ENCODE data around the gene HSPA4.
A peak's percentile ranks its signal among the peaks of the same experiment; 100 is the strongest.

HSPA4 gene

GRCh38 chr5:133088064-133088463, 36.3 kb downstream of the HSPA4 start:
- DNase-seq (ENCODE audit: low read depth in 1 of 2, low spot score in 1 of 2), result no peak

- no peak for DNase-seq (ENCODE audit: low read depth in 1 of 2, low spot score in 1 of 2)
These were observed 39.2 kb downstream of the HSPA4 start for GRCh38 chr5:133091034-133091433.

- no peak for DNase-seq (ENCODE audit: low read depth in 1 of 2, low spot score in 1 of 2)
These were observed 54.5 kb downstream of the HSPA4 start for GRCh38 chr5:133106343-133106742.

- DNase-seq (ENCODE audit: low read depth in 1 of 2, low spot score in 1 of 2), result no peak
These were observed 55.2 kb downstream of the HSPA4 start for GRCh38 chr5:133106761-133107572.

GRCh38 chr5:133108481-133108921, 56.7 kb downstream of the HSPA4 start:
- DNase-seq (ENCODE audit: low read depth in 1 of 2, low spot score in 1 of 2), result no peak

DNA sequence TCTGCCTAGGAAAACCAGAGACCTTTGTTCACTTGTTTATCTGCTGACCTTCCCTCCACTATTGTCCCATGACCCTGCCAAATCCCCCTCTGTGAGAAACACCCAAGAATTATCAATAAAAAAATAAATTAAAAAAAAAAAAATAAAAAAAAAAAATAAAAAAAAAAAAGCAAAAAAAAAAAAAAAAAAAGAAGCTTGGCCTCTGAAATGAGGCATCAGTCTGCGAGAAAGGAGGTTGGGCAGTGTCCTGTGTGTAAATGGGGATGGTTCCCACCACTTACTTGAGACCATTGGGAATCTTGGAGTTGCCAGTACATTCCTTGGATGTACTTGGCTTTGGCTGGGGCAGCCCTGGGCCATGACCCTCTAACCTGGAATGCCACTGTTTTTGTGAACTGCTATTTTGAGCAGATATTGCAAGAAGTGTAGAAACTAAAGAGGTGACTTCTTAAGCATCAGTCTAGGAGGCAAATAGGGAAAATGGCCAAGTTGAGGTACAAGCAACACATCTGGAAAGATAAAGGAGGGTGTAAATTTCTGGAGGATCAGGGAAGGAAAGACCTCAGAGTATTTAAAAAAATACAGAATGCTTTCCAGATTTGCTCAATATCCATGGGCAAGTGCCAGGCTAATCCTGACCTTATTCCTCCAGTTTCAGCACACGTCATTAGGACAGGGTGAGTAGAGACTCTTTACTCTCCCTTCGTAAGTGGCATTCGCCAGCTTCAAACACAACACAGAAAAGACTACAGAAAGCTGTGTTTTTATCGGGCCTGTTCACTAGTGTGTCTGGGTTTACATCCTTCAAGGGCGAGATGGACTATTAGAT, 58.1 kb downstream of the HSPA4 start:
- no peak for DNase-seq (ENCODE audit: low read depth in 1 of 2, low spot score in 1 of 2)

- no peak for DNase-seq (ENCODE audit: low read depth in 1 of 2, low spot score in 1 of 2)
These were observed 58.9 kb downstream of the HSPA4 start for GRCh38 chr5:133110709-133111108.

- peak; percentile 59 to 76 for DNase-seq (ENCODE audit: low read depth in 1 of 2, low spot score in 1 of 2)
These were observed 59.5 kb downstream of the HSPA4 start for GRCh38 chr5:133111299-133111698.

DNA sequence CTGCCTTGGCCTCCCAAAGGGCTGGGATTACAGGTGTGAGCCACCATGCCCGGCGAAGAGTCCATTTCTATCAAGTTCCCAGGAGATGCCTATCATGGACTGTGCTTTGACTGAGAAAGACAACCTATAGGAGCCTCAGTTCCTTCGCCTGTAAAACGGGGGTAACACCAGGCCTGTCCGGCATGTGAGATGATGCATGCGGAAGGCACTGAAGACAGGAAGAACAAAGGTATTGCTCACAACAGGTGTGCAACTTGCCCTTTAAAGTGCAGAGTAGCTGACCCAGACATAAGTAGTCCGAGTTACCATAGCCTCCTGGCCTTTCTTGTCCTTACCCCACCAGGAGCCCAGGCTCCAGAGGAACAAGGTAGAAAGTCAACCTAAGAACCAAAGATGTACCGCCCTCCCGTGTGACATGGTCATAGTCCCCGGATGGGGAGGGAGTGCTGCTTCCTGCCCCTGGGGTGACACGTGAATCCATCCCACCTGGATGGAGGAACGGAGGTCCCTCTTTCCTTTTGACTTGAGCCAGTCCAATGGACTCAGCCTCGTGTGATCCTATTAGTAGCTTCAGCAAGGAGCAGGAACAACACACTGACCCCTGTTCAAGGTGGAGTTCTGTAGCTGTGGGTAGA, 60.3 kb downstream of the HSPA4 start:
- no peak for DNase-seq (ENCODE audit: low read depth in 1 of 2, low spot score in 1 of 2)

DNA sequence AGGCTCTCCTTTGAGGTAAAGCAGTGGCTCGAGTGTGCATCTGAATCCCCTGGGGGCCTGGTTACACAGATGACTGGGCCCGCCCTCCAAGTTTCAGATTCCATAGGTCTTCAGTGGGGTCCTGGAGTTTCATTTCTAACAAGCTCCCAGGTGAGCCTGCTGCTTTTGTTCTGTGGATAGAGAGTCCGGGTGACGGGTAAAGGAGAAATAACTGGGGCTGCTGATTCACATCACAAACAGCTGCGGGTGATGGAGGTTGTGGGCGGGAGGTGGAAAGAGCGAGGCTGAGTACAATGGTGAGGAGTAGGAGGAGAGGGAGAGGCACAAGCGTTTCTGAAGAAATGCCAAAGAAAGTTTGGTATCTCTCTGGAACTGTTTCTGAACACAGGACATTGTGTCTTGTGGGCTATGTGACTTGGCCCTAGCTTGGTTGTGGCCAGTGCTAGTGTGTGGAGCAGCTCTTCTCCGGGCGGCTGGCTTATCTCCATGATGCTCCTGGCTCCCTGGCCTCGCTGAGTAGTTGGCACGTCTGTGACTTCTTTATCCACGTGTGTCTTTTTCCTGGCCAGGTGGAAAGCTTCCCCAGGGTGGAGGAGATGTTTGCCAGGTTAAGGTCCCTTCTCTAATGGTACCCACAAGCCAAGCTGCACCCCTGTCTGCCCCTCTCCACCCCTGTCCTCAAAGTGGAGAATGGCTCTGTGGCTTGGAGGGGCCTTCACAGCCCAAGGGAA, 61.7 kb downstream of the HSPA4 start:
- no peak for DNase-seq (ENCODE audit: low read depth in 1 of 2, low spot score in 1 of 2)

DNA sequence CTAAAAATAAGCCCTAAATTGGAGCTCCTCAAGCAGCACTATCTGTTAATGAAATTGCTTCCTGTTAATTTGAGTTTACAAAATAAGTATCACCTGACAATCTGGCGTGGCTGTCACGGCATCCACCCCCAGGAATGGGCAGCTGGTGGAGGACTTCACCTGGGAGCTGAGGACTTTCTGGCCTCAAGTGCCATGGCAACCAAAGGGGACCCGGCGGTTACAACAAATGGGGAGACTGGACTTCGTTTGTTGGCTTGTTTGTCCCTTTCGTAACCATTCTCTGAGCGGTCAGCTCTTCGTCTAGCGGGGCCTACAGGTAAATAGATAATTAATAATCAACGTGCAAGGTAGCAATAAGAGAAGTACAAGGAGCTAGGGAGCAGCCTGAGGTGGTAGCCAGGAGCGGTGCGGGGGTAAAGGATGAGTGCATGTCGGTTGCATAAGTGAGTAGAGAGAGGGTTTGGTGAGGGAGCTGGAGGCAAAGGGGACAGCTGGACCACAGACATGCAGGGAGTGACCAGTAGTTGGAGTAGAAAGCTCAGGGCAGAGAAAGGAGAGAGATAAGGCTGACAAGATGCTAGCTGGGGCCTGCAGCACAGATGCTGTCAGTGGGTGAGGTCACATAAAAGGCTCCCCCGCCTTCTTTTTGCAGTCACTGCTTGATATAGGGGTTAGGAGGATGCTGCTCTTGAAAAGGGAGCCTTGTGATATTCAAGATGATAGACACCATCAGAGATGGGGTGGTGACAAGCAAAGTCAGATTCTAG, 62.5 kb downstream of the HSPA4 start:
- no peak for DNase-seq (ENCODE audit: low read depth in 1 of 2, low spot score in 1 of 2)

DNA sequence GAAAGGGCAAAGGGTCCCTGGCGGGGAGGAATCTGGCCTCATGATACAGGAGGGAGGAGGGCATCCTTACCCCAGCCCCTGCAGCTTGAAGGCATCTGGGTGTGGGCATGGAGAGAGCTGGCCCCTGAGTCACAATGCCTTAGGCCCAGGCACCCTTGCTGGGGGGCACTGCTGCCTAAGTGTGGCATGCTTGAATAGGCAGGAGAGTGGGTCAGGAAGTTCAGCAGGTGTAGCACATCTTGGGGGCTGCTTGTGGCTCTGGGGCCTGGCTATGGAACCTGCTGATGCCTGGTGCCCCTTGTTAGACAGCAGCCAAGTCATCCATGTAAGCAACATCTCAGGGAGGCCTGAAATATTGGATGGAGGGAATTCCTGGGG, 63.1 kb downstream of the HSPA4 start:
- DNase-seq (ENCODE audit: low read depth in 1 of 2, low spot score in 1 of 2), result no peak

DNA sequence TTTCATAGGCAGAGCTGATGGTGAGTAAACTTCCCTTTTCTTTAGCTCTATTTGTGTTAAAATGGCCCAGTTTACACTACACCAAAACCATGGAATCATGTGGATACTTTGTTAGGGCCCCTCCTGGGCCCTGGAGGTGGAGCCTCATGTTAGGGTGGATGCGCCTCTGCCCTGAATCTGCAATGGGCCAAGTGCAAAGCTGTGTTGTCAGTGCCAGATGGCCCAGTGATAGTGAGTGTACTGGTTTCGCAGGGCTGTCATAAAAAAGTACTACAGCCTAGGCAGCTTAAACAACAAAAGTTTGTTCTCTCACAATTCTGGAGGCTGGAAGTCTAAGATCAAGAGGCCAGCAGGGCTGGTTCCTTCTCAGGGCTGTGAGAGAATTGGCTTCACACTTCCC, 64.8 kb downstream of the HSPA4 start:
- no peak for DNase-seq (ENCODE audit: low read depth in 1 of 2, low spot score in 1 of 2)

- DNase-seq (ENCODE audit: low read depth in 1 of 2, low spot score in 1 of 2), result no peak
These were observed 65.5 kb downstream of the HSPA4 start for GRCh38 chr5:133117166-133117911.

- DNase-seq (ENCODE audit: low read depth in 1 of 2, low spot score in 1 of 2), result no peak
These were observed 66.2 kb downstream of the HSPA4 start for GRCh38 chr5:133117912-133118445.

DNA sequence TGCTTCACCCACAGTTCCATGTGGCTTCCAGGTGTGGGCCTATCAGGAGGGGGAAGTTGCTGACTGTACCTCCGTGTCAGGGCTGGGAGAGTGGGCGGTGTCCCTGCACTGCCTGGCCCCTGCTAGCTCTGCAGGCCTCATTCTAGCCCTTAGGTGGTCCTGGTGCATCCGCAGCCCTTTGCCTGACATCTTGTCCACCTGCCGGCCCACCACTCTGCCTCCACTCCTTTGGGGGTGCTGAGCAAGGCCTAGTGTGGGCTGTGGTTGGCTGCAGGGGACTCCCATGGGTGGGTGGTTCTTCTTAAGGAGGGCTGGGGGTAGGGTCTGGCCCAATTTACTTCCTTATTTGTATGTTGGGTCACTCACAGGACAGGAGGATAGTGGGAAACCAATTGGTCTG, 66.9 kb downstream of the HSPA4 start:
- DNase-seq (ENCODE audit: low read depth in 1 of 2, low spot score in 1 of 2), result no peak

DNA sequence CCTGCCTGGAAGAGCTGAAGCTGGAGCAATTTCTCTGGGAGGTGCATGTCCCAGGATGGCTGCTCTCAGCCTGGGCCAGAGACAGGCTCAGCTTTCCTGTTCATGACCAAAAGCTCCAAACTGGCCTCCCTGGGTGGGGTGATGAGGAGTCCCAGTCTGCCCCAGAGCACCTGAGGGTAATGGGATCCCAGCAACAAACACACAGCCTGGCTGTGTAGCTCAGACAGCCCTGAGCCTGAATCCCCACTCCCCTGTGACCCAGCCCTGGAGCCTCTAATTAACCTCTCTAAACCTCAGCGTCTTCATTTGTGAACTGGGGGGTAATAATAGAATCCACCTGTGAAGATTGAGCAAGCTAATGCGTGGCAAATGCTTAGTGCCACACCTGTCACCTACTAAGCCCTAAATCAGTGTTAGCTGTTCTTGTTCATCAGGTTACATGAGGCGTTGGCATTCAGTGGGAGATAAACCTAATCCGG, 67.5 kb downstream of the HSPA4 start:
- DNase-seq (ENCODE audit: low read depth in 1 of 2, low spot score in 1 of 2), result no peak

GRCh38 chr5:133120156-133120750, 68.4 kb downstream of the HSPA4 start:
- DNase-seq (ENCODE audit: low read depth in 1 of 2, low spot score in 1 of 2), result no peak

DNA sequence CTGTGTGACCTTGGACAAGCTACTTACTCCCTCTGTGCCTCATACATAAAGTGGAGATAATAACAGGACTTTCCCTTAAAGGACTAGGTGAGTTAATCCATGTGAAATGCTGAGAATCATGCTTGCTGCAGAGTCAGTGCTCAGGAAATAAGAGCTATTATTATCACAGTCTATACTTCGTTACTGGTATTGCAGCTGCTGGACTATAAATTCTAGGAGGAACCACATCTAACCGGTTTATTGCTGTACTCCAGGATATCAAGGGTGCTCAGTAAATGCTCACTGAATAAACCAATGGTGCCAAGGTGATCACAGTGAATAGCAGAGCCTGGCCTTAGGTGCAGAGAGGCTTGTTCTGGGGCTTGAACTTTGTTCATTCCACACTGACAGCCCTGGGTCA, 69.3 kb downstream of the HSPA4 start:
- DNase-seq (ENCODE audit: low read depth in 1 of 2, low spot score in 1 of 2), result no peak

Data from stimulated activated CD4-positive, alpha-beta T cell treated with anti-CD3 and anti-CD28 coated beads, Interleukin-15, amount 100 ng/mL, for 1 hour (primary cell).